SK-N-SH (cell line): ENCODE results near the gene CIAO1. TPM values are rescaled to one million over a fixed set of nuclear protein-coding genes. Genes with fewer than 3 reads are reported as not detected.

ENCODE experiments used
- CTCF ChIA-PET: fragments of 300-600, 350-600 bp; formaldehyde crosslinking; extraction: SDS; loops from one replicate; lab custom pipeline; 2021; lab: Yijun Ruan, JAX
- POLR2A ChIA-PET: fragments of 350-600 bp; sonication (Branson Sonifier 250); formaldehyde crosslinking; extraction: SDS; loops from one replicate; lab custom pipeline; 2020; ENCODE audit warnings: antibody characterized with exemption, inconsistent platforms; lab: Yijun Ruan, JAX
- DNase-seq: peaks from one replicate; pipeline ENCODE4 v3.0.0; 2012
- H2AFZ ChIP-seq: fragments of 200-600 bp; sonication (generic); 2 replicates; pipeline ENCODE4 v1.8.1; 2016; ENCODE audit warnings: antibody characterized with exemption, mild to moderate bottlenecking, low read depth
- H3F3A ChIP-seq: fragments of 200-600 bp; sonication (generic); replicated peaks from 2 replicates; pipeline ENCODE3; 2016; ENCODE audit warnings: antibody characterized with exemption, mild to moderate bottlenecking; ENCODE audit not compliant: insufficient read depth
- H3K27ac ChIP-seq, 2 experiments: fragments of 200-500 bp in 1 of 2; fragments of 200-600 bp in 1 of 2; sonication (Bioruptor generic) in 1 of 2; sonication (generic), shearing (Covaris generic) in 1 of 2; 2 replicates each; pipeline versions ENCODE4 v1.5.1 to v1.6.1; 2014 to 2016; ENCODE audit warnings: low read depth in 2 of 2, inconsistent platforms in 1 of 2, low read length in 1 of 2, mild to moderate bottlenecking in 1 of 2, mixed read lengths in 1 of 2
- H3K27me3 ChIP-seq: fragments of 200-600 bp; sonication (generic), shearing (Covaris generic); 2 replicates; pipeline ENCODE4 v1.6.1; 2016; ENCODE audit warnings: mixed run types; ENCODE audit not compliant: insufficient read depth
- H3K36me3 ChIP-seq, 2 experiments: fragments of 200-500 bp in 1 of 2; fragments of 200-600 bp in 1 of 2; sonication (Bioruptor generic) in 1 of 2; sonication (generic) in 1 of 2; replicated peaks in 1 of 2; 2 replicates each; pipeline versions ENCODE3 to v1.5.1; 2014 to 2016; ENCODE audit warnings: low read length in 1 of 2, mild to moderate bottlenecking in 1 of 2; ENCODE audit not compliant: insufficient read depth in 2 of 2, control insufficient read depth in 1 of 2
- H3K4me1 ChIP-seq, 2 experiments: fragments of 200-500 bp in 1 of 2; fragments of 200-600 bp in 1 of 2; sonication (Bioruptor generic) in 1 of 2; sonication (generic), shearing (Covaris generic) in 1 of 2; 2 replicates each; pipeline versions ENCODE4 v1.5.1 to v1.6.1; 2014 to 2016; ENCODE audit warnings: low read depth in 1 of 2, low read length in 1 of 2, mixed run types in 1 of 2; ENCODE audit not compliant: insufficient read depth in 2 of 2, control insufficient read depth in 1 of 2
- H3K4me2 ChIP-seq: fragments of 200-600 bp; sonication (generic), shearing (Covaris generic); 2 replicates; pipeline ENCODE4 v1.6.1; 2017; ENCODE audit warnings: mixed run types
- H3K4me3 ChIP-seq, 2 experiments: fragments of 200-500 bp in 1 of 2; fragments of 200-600 bp in 1 of 2; sonication (Bioruptor generic) in 1 of 2; sonication (generic), shearing (Covaris generic) in 1 of 2; 2 replicates each; pipeline versions ENCODE4 v1.5.1 to v1.8.1; 2014 to 2016; ENCODE audit warnings: low read depth in 2 of 2, inconsistent platforms in 1 of 2, low read length in 1 of 2, mild to moderate bottlenecking in 1 of 2, mixed read lengths in 1 of 2, moderate library complexity in 1 of 2
- H3K79me2 ChIP-seq: fragments of 200-600 bp; sonication (generic); 2 replicates; pipeline ENCODE4 v1.8.1; 2017; ENCODE audit warnings: mild to moderate bottlenecking; ENCODE audit not compliant: insufficient read depth
- H3K9ac ChIP-seq: fragments of 200-600 bp; sonication (generic); 2 replicates; pipeline ENCODE4 v1.6.1; 2017; ENCODE audit warnings: mixed run types
- H3K9me2 ChIP-seq: fragments of 200-600 bp; sonication (generic); 2 replicates; pipeline ENCODE4 v1.6.1; 2017; ENCODE audit warnings: mixed run types
- H3K9me3 ChIP-seq: fragments of 200-600 bp; sonication (generic); 2 replicates; pipeline ENCODE4 v1.6.1; 2017; ENCODE audit warnings: mixed run types, mild to moderate bottlenecking, moderate library complexity
- H4K20me1 ChIP-seq: fragments of 200-600 bp; sonication (generic); 2 replicates; pipeline ENCODE4 v1.6.1; 2017; ENCODE audit warnings: mild to moderate bottlenecking, mixed run types; ENCODE audit not compliant: insufficient read depth
- EP300 ChIP-seq, 2 experiments: IDR thresholded peaks; 2 replicates each; pipeline versions ENCODE4 v1.4.0 to v1.6.1; 2012; ENCODE audit warnings: borderline replicate concordance in 1 of 2, low read depth in 1 of 2, low read length in 1 of 2
- FOSL2 ChIP-seq: IDR thresholded peaks from 2 replicates; pipeline ENCODE4 v1.4.0; 2012; ENCODE audit warnings: low read depth, mild to moderate bottlenecking, moderate library complexity, borderline replicate concordance
- GABPA ChIP-seq: IDR thresholded peaks from 2 replicates; pipeline ENCODE4 v1.4.0; 2012; ENCODE audit warnings: low read depth, mild to moderate bottlenecking
- GATA2 ChIP-seq: sonication (generic); formaldehyde crosslinking; IDR thresholded peaks from 2 replicates; pipeline ENCODE4 v1.5.0; 2020; ENCODE audit warnings: mild to moderate bottlenecking, missing genetic modification reagents
- MEF2A ChIP-seq: IDR thresholded peaks from 2 replicates; pipeline ENCODE4 v1.4.0; 2012; ENCODE audit warnings: low read depth, borderline replicate concordance
- NRF1 ChIP-seq: IDR thresholded peaks from 2 replicates; pipeline ENCODE4 v1.6.1; 2012; ENCODE audit warnings: low read depth, mild to moderate bottlenecking, low read length
- PBX3 ChIP-seq: IDR thresholded peaks from 2 replicates; pipeline ENCODE4; 2012
- RAD21 ChIP-seq: IDR thresholded peaks from 2 replicates; pipeline ENCODE4 v1.6.1; 2012; ENCODE audit warnings: mild to moderate bottlenecking, low read length
- RCOR1 ChIP-seq: fragments of 150-350 bp; IDR thresholded peaks from 2 replicates; pipeline ENCODE4 v1.6.1; 2017; ENCODE audit warnings: antibody characterized with exemption, low read length
- REST ChIP-seq: IDR thresholded peaks from 2 replicates; pipeline ENCODE4 v1.6.1; 2012; ENCODE audit warnings: mild to moderate bottlenecking, low read depth, low read length, moderate library complexity
- RFX5 ChIP-seq: IDR thresholded peaks from 2 replicates; pipeline ENCODE4 v1.6.1; 2012; ENCODE audit warnings: mild to moderate bottlenecking, improper control_type of control experiment, low read length
- RXRA ChIP-seq: IDR thresholded peaks from 2 replicates; pipeline ENCODE4 v1.4.0; 2012; ENCODE audit warnings: low read depth, mild to moderate bottlenecking, borderline replicate concordance
- TCF12 ChIP-seq: IDR thresholded peaks from 2 replicates; pipeline ENCODE4 v1.4.0; 2012
- TEAD4 ChIP-seq: IDR thresholded peaks from 2 replicates; pipeline ENCODE4 v1.4.0; 2012; ENCODE audit warnings: mild to moderate bottlenecking, borderline replicate concordance; ENCODE audit not compliant: insufficient read depth
- USF2 ChIP-seq: fragments of 150-350 bp; IDR thresholded peaks from 2 replicates; pipeline ENCODE4 v1.6.1; 2017; ENCODE audit warnings: antibody characterized with exemption, low read length, low read depth, borderline replicate concordance
- WGBS: methylation state at CpG from one replicate; pipeline ENCODE4 v1.1.6; 2017; ENCODE audit warnings: low lambda C conversion rate; 5-methylcytosine and 5-hydroxymethylcytosine counted together
- polyA plus RNA-seq, 3 experiments: library from polyadenylated mRNA; depleted of rRNA; stranded (reverse); fragments of >200 nt; gene quantifications; 2 replicates each; pipeline ENCODE4 v1.2.3, GENCODE V29; 2012
- TF ChIP-seq, protein P1 (sequence below): IDR thresholded peaks from 2 replicates; pipeline ENCODE4 v1.4.0; 2012; ENCODE audit warnings: low read depth, borderline replicate concordance
- TF ChIP-seq, protein P2 (sequence below): fragments of 200-600 bp; sonication (generic); IDR thresholded peaks from 2 replicates; pipeline ENCODE4 v1.6.1; 2017; ENCODE audit warnings: antibody characterized with exemption, mild to moderate bottlenecking, moderate library complexity
- TF ChIP-seq, protein P3 (sequence below): fragments of 150-350 bp; IDR thresholded peaks from 2 replicates; pipeline ENCODE4 v1.6.1; 2016; ENCODE audit warnings: mild to moderate bottlenecking, low read depth, low read length

The CIAO1 gene
- polyA plus RNA-seq, 1 of the 3 experiments (the other 2 are of a cell fraction): 120 TPM

DNA sequence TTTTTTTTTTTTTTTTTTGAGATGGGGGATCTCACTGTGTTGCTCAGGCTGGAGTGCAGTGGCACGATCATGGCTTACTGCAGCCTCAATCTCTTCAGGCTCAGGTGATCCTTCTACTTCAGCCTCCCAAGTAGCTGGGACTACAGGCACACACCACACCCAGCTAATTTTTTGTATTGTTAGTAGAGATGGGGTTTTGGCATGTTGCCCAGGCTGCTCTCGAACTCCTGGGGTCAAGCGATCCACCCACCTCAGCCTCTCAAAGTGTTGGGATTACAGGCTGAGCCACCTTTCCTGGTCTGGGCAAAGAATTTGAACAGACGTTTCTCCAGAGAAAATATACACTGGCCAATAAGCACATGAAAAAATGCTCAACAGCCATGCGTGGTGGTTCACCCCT, 42.2 kb downstream of the CIAO1 start:
- Histone ChIP-seq H3K27me3 (no peaks in the 10 kb centered on the region), H3K36me3 (peaks cover 11 to 12% of the 10 kb centered on the region in 2 experiments), H3F3A (no peaks in the 10 kb centered on the region), H3K4me1 (peaks cover 15 to 18% of the 10 kb centered on the region in 2 experiments), H3K9ac (no peak overlapping the region), H3K9me2 (no peaks in the 10 kb centered on the region), H3K4me2 (no peak overlapping the region), H3K9me3 (no peaks in the 10 kb centered on the region), H4K20me1 (no peaks in the 10 kb centered on the region), H3K4me3 (no peak overlapping the region), H3K79me2 (peaks cover 30% of the 10 kb centered on the region), H2AFZ (no peak overlapping the region), H3K27ac (no peak overlapping the region)
- DNase-seq: no peak
- POLR2A ChIA-PET: no interaction called here
- no peak for TF ChIP-seq RAD21
- no peak for TF ChIP-seq NRF1
- no peak for TF ChIP-seq EP300 (IDR thresholded peaks at IDR 0.05; ENCODE audit: borderline replicate concordance in 1 of 2, low read depth in 1 of 2, low read length in 1 of 2)
- TF ChIP-seq USF2: no peak
- no peak for TF ChIP-seq MEF2A
- TF ChIP-seq REST: no peak
- TF ChIP-seq PBX3: no peak
- TF ChIP-seq, protein P1, sequence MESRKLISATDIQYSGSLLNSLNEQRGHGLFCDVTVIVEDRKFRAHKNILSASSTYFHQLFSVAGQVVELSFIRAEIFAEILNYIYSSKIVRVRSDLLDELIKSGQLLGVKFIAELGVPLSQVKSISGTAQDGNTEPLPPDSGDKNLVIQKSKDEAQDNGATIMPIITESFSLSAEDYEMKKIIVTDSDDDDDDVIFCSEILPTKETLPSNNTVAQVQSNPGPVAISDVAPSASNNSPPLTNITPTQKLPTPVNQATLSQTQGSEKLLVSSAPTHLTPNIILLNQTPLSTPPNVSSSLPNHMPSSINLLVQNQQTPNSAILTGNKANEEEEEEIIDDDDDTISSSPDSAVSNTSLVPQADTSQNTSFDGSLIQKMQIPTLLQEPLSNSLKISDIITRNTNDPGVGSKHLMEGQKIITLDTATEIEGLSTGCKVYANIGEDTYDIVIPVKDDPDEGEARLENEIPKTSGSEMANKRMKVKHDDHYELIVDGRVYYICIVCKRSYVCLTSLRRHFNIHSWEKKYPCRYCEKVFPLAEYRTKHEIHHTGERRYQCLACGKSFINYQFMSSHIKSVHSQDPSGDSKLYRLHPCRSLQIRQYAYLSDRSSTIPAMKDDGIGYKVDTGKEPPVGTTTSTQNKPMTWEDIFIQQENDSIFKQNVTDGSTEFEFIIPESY: no peak
- no peak for TF ChIP-seq RCOR1
- no peak for TF ChIP-seq TEAD4
- TF ChIP-seq TCF12: no peak
- no peak for TF ChIP-seq GABPA
- TF ChIP-seq GATA2 (CRISPR knock-in tag): no peak
- no peak for TF ChIP-seq RFX5
- TF ChIP-seq, protein P2, sequence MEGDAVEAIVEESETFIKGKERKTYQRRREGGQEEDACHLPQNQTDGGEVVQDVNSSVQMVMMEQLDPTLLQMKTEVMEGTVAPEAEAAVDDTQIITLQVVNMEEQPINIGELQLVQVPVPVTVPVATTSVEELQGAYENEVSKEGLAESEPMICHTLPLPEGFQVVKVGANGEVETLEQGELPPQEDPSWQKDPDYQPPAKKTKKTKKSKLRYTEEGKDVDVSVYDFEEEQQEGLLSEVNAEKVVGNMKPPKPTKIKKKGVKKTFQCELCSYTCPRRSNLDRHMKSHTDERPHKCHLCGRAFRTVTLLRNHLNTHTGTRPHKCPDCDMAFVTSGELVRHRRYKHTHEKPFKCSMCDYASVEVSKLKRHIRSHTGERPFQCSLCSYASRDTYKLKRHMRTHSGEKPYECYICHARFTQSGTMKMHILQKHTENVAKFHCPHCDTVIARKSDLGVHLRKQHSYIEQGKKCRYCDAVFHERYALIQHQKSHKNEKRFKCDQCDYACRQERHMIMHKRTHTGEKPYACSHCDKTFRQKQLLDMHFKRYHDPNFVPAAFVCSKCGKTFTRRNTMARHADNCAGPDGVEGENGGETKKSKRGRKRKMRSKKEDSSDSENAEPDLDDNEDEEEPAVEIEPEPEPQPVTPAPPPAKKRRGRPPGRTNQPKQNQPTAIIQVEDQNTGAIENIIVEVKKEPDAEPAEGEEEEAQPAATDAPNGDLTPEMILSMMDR: no peak
- no peak for TF ChIP-seq RXRA
- TF ChIP-seq FOSL2: no peak
- TF ChIP-seq, protein P3, sequence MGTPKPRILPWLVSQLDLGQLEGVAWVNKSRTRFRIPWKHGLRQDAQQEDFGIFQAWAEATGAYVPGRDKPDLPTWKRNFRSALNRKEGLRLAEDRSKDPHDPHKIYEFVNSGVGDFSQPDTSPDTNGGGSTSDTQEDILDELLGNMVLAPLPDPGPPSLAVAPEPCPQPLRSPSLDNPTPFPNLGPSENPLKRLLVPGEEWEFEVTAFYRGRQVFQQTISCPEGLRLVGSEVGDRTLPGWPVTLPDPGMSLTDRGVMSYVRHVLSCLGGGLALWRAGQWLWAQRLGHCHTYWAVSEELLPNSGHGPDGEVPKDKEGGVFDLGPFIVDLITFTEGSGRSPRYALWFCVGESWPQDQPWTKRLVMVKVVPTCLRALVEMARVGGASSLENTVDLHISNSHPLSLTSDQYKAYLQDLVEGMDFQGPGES: no peak
- CTCF ChIA-PET: no interaction called here
- 80% methylated on average over 5 of the region's 5 CpGs for WGBS
